Adrenal gland (tissue), 12 donors: Measurements from ENCODE around the gene STOM. TPM values are rescaled to one million over a fixed set of nuclear protein-coding genes. Genes with fewer than 3 reads are reported as not detected.
A peak's percentile ranks its signal among the peaks of the same experiment; 100 is the strongest.
"Not testable (repeated sequence)": the region's sequence is repeated elsewhere in the genome, so short reads cannot be mapped to it uniquely, and the experiment has no call there.

Experiments
- DNase-seq, 7 donors: peaks; one replicate each; pipeline ENCODE4 v3.0.0-alpha.2; 2019 to 2020
- H3K27ac ChIP-seq, 5 donors: fragments of 200-600 bp; sonication (generic) in 4 of 5; 1 replicate in 3 of 5; 2 replicates in 2 of 5; pipeline versions ENCODE4 v1.5.1 to v1.8.0; 2016 to 2020; ENCODE audit warnings: mild to moderate bottlenecking in 1 of 5
- H3K27me3 ChIP-seq: fragments of 200-600 bp; 2 replicates; pipeline ENCODE4 v1.8.0; 2021
- H3K36me3 ChIP-seq, 2 donors: fragments of 200-600 bp; replicated peaks in 1 of 2; 1 replicate in 1 of 2; 2 replicates in 1 of 2; pipeline versions ENCODE4 v1.5.1 to v1.8.0; 2018 to 2022
- H3K4me1 ChIP-seq, 2 donors: fragments of 200-600 bp; replicated peaks in 1 of 2; 1 replicate in 1 of 2; 2 replicates in 1 of 2; pipeline versions ENCODE4 v1.5.1 to v1.8.0; 2018 to 2021
- H3K4me3 ChIP-seq, 4 donors: fragments of 200-600 bp; sonication (generic) in 3 of 4; one replicate each; pipeline ENCODE4 v1.5.1; 2016 to 2018
- H3K9me3 ChIP-seq, 3 donors: fragments of 200-600 bp; sonication (generic) in 1 of 3; replicated peaks in 1 of 3; 1 replicate in 2 of 3; 2 replicates in 1 of 3; pipeline versions ENCODE4 v1.5.1 to v1.8.0; 2016 to 2021
- CTCF ChIP-seq, 6 experiments: fragments of 450-650 bp in 4 of 6; fragments of 200-600 bp in 2 of 6; sonication (generic) in 1 of 6; IDR thresholded peaks; 1 replicate in 5 of 6; 2 replicates in 1 of 6; pipeline versions ENCODE4 v1.5.1 to v1.8.0; 2016 to 2021; ENCODE audit warnings: antibody characterized with exemption in 6 of 6, mild to moderate bottlenecking in 2 of 6, moderate library complexity in 1 of 6
- POLR2A ChIP-seq, 2 donors: fragments of 450-650 bp; IDR thresholded peaks; one replicate each; pipeline ENCODE4 v1.6.1; 2017; ENCODE audit warnings: antibody characterized with exemption in 2 of 2, mild to moderate bottlenecking in 2 of 2, moderate library complexity in 1 of 2
- WGBS, 4 donors: extraction: QIAGEN DNeasy Blood & Tissue Kit in 2 of 4; methylation state at CpG; one replicate each; pipeline versions ENCODE4 v1.1.5 to v1.1.7; 2013 to 2017; 5-methylcytosine and 5-hydroxymethylcytosine counted together
- intact Hi-C, 2 donors: fragments of 100-400 bp; cut with DNase I; formaldehyde crosslinking; loops; one replicate each; pipeline versions ENCODE4 v1.14.1 to v1.15.0; 2022 to 2023
- polyA plus RNA-seq, 3 donors: library from polyadenylated mRNA; stranded (reverse); fragments of 200-250 nt in 2 of 3; fragments of 350-450 nt in 1 of 3; fragmentation: Illumina TruSeq in 1 of 3; extraction: RNeasy Lipid Tissue Mini Kit (QIAGEN cat#74804) in 1 of 3; gene quantifications; one replicate each; pipeline ENCODE4 v1.2.3, GENCODE V29; 2013 to 2014
- total RNA-seq, 9 donors: library from RNA; depleted of rRNA in 4 of 9; stranded (reverse); fragments of >200 nt in 4 of 9; fragments of 120-200 nt in 1 of 9; fragmentation: NEBNext Ultra II Directional in 1 of 9; extraction: Animal tissue kit (Norgen Biotek cat#: 25700) in 1 of 9; gene quantifications; one replicate each; pipeline versions ENCODE4 v1.1.0 to v1.2.4, GENCODE V29; 2013 to 2023
- donor health status: healthy with polysubstance abuse.
- donor health status: Bipolar disorder and iron deficiency.
- donor health status: DM: yes; HTN: yes; CAD: no.
- donor health status: DM: no; HTN: no; CAD: no.
- donor health status: DM: no; HTN: no; CAD: no.
- donor health status: DM: yes; HTN: yes; CAD: no.

STOM gene
- total and polyA plus RNA-seq, 12 donors, result 104 to 427 (median 211) TPM

- intact Hi-C loops, result no loop called here
- H3K9me3 ChIP-seq, result no peaks in the 10 kb centered on the region
- no peak overlapping the region for H3K4me3 ChIP-seq
- no peak overlapping the region for H3K27ac ChIP-seq
- H3K27me3 ChIP-seq, result no peaks in the 10 kb centered on the region
- TF ChIP-seq POLR2A (IDR thresholded peaks at IDR 0.05), result no peak
- TF ChIP-seq CTCF (IDR thresholded peaks at IDR 0.05), result no peak
- no peaks in the 10 kb centered on the region for H3K4me1 ChIP-seq
- WGBS, 4 donors, result 58 to 72% (median 65%) methylated on average over 2 of the region's 2 CpGs
- no peaks in the 10 kb centered on the region for H3K36me3 ChIP-seq
- DNase-seq, result no peak
Observed at GRCh38 chr9:121404906-121405305, 34.9 kb upstream of the STOM start.

DNA sequence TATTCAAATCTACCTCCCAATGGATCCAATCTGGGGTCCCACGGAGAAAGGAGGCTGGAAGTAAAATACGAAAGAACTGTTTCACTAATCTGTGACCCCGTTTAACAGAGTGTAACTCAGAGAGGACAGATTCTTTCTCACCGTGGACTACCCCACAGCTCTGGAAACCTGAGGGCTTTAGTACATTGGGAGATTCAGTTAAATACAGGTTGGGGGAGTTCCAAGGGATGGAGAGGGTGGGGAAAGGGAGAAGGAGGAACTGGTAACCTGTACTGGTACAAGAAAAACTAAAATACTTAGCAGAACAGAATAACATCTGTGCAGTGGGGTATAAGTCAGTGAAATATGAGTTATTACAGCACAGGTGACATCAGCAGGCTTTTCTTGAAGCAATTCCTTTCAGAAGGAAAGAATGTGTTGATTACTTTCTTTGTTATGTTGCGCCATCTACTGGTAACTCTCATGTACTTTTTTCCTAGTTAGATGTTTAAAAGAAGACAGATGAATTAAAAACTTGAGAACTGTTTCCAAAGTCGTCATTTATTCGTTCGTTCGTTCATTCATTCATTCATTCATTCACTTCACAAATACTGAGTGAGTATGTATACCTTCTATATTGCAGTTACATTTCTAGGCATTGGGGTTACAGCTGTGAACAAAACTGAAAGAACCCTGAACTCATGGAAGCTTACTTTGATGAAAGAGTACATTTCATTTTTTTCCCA is 30.0 kb upstream of the STOM start:
- H3K4me1 ChIP-seq, result no peaks in the 10 kb centered on the region
- no peak overlapping the region for H3K27ac ChIP-seq
- no peaks in the 10 kb centered on the region for H3K27me3 ChIP-seq
- 21 to 26% (median 23%) methylated on average over 9 of the region's 9 CpGs for WGBS, 4 donors
- H3K9me3 ChIP-seq, result no peaks in the 10 kb centered on the region
- no peak for DNase-seq
- TF ChIP-seq CTCF (IDR thresholded peaks at IDR 0.05) (peak; percentile 64 to 87 (median 80)), POLR2A (IDR thresholded peaks at IDR 0.05) (no peak)
- H3K4me3 ChIP-seq, result no peak overlapping the region
- H3K36me3 ChIP-seq, result no peaks in the 10 kb centered on the region
- intact Hi-C loops, result loop anchor here (2.0 to 5.0 kb wide), 2 partner anchors 81 to 183 kb away; no protein-coding TSS in a partner anchor

- H3K9me3 ChIP-seq, result no peaks in the 10 kb centered on the region
- no peak for TF ChIP-seq CTCF (IDR thresholded peaks at IDR 0.05)
- TF ChIP-seq POLR2A (IDR thresholded peaks at IDR 0.05), result no peak
- WGBS, 4 donors, result 77 to 87% (median 79%) methylated on average over 4 of the region's 4 CpGs
- H3K27ac ChIP-seq, result no peak overlapping the region
- DNase-seq, result no peak
- no peaks in the 10 kb centered on the region for H3K27me3 ChIP-seq
- H3K4me1 ChIP-seq, result no peaks in the 10 kb centered on the region
- intact Hi-C loops, result loop anchor here in 1 of 2 donors (5.0 kb wide), 1 partner anchor 182 kb away; no protein-coding TSS in a partner anchor
- H3K36me3 ChIP-seq, result no peaks in the 10 kb centered on the region
- H3K4me3 ChIP-seq, result no peak overlapping the region
Observed at GRCh38 chr9:121399126-121399882, 29.3 kb upstream of the STOM start.

DNA sequence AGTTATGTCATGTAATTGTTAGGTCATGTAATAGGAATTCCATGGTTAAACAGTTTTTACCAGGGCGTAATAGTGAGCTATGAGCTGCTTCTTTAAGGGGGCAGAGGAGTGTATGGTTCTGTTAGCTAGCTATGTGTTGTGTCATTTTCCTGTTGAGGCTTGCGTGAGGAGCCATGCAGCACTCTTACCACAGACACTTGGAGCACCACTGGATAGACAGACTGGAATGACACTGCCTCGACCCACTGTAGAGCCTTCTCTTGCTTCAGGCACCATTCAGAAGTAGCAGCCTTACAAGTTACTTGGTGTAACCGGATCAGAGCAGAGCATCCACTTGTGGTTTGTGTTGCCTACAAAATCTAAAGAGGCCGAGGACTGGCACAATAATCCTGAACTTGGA is 28.3 kb upstream of the STOM start:
- Histone ChIP-seq H3K4me3 (no peak overlapping the region), H3K4me1 (no peaks in the 10 kb centered on the region), H3K36me3 (no peaks in the 10 kb centered on the region), H3K27ac (no peak overlapping the region), H3K9me3 (no peaks in the 10 kb centered on the region), H3K27me3 (no peaks in the 10 kb centered on the region)
- TF ChIP-seq CTCF (IDR thresholded peaks at IDR 0.05), result no peak
- no peak for TF ChIP-seq POLR2A (IDR thresholded peaks at IDR 0.05)
- intact Hi-C loops, result loop anchor here (1.0 to 5.0 kb wide), 2 partner anchors 76 to 181 kb away; no protein-coding TSS in a partner anchor
- no peak for DNase-seq
- 86 to 92% (median 91%) methylated on average over 5 of the region's 5 CpGs for WGBS, 4 donors

DNA sequence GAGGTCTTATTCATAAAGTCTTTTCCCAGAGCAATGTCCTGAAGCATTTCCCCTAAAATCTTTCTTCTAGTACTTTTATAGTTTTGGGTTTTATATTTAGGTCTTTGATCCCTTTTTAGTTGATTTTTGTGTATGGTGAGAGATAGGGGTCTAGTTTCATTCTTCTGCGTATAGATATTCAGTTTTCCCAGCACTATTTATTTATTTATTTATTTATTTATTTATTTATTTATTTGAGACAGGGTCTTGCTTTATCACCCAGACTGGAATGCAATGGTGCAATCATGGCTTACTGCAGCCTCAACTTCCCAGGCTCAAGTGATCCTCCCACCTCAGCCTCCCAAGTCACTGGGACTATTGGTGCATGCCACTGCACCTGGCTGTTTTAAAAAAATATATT is 27.2 kb upstream of the STOM start:
- H3K36me3 ChIP-seq, H3K27me3 ChIP-seq, H3K9me3 ChIP-seq, H3K4me1 ChIP-seq, H3K27ac ChIP-seq, DNase-seq, H3K4me3 ChIP-seq: not testable (repeated sequence)
- 95 to 100% (median 100%) methylated on average over 1 of the region's 1 CpG for WGBS, 4 donors
- intact Hi-C loops, result loop anchor here in 1 of 2 donors (5.0 kb wide), 1 partner anchor 180 kb away; no protein-coding TSS in a partner anchor
